HG03442 (cell line): ENCODE measurements around the gene RNLS.
A peak's percentile ranks its signal among the peaks of the same experiment; 100 is the strongest.

ENCODE experiments used
- ATAC-seq: cut with Tn5 transposase; IDR thresholded peaks from one replicate; pipeline ENCODE4 v1.9.1; 2021; ENCODE audit warnings: mild to moderate bottlenecking, moderate library complexity; ENCODE audit not compliant: unreplicated experiment

The RNLS gene

GRCh38 chr10:88437411-88437810, 145.7 kb downstream of the RNLS start:
- ATAC-seq, result no peak

GRCh38 chr10:88433565-88434186, 149.4 kb downstream of the RNLS start:
- no peak for ATAC-seq

GRCh38 chr10:88431103-88431502, 152.0 kb downstream of the RNLS start:
- ATAC-seq, result no peak

GRCh38 chr10:88428976-88429375, 154.1 kb downstream of the RNLS start:
- no peak for ATAC-seq

- ATAC-seq, result no peak
Observed at GRCh38 chr10:88428442-88428841, 154.7 kb downstream of the RNLS start.

GRCh38 chr10:88427024-88427423, 156.1 kb downstream of the RNLS start:
- ATAC-seq, result no peak

GRCh38 chr10:88424881-88425280, 158.2 kb downstream of the RNLS start:
- ATAC-seq, result no peak

GRCh38 chr10:88423732-88424131, 159.4 kb downstream of the RNLS start:
- ATAC-seq, result no peak

- no peak for ATAC-seq
Observed at GRCh38 chr10:88421590-88421989, 161.5 kb downstream of the RNLS start.

GRCh38 chr10:88418871-88419270, 164.2 kb downstream of the RNLS start:
- no peak for ATAC-seq

GRCh38 chr10:88417387-88418030, 165.6 kb downstream of the RNLS start:
- ATAC-seq, result no peak

GRCh38 chr10:88416801-88417200, 166.3 kb downstream of the RNLS start:
- ATAC-seq, result no peak

GRCh38 chr10:88415533-88416130, 167.5 kb downstream of the RNLS start:
- ATAC-seq, result no peak

- ATAC-seq, result no peak
Observed at GRCh38 chr10:88413412-88413811, 169.7 kb downstream of the RNLS start.

- no peak for ATAC-seq
Observed at GRCh38 chr10:88411772-88412349, 171.3 kb downstream of the RNLS start.

GRCh38 chr10:88409824-88410223, 173.3 kb downstream of the RNLS start:
- no peak for ATAC-seq

GRCh38 chr10:88409236-88409635, 173.9 kb downstream of the RNLS start:
- peak; percentile 46 for ATAC-seq

- ATAC-seq, result no peak
Observed at GRCh38 chr10:88408096-88408495, 175.0 kb downstream of the RNLS start.

GRCh38 chr10:88404133-88404532, 179.0 kb downstream of the RNLS start:
- no peak for ATAC-seq

- no peak for ATAC-seq
Observed at GRCh38 chr10:88401671-88402347, 181.3 kb downstream of the RNLS start.

GRCh38 chr10:88399240-88399639, 183.9 kb downstream of the RNLS start:
- no peak for ATAC-seq

GRCh38 chr10:88395677-88396076, 187.4 kb downstream of the RNLS start:
- ATAC-seq, result no peak
